Activated CD8-positive, alpha-beta memory T cell treated with anti-CD3 and anti-CD28 coated beads for 4 hours (primary cell): Measurements from ENCODE around the gene MAB21L4.
"Not testable (repeated sequence)": the region's sequence is repeated elsewhere in the genome, so short reads cannot be mapped to it uniquely, and the experiment has no call there.

ENCODE experiments used
- DNase-seq, 2 donors: peaks; one replicate each; pipeline ENCODE4 v3.0.0-alpha.2; 2020; ENCODE audit warnings: low read depth in 2 of 2

MAB21L4 gene

GRCh38 chr2:240858871-240859270, 37.1 kb downstream of the MAB21L4 start:
- no peak for DNase-seq

GRCh38 chr2:240858321-240858720, 37.6 kb downstream of the MAB21L4 start:
- DNase-seq: no peak

GRCh38 chr2:240857039-240858008, 38.6 kb downstream of the MAB21L4 start:
- DNase-seq: no peak

- DNase-seq: no peak
These were observed 39.6 kb downstream of the MAB21L4 start for GRCh38 chr2:240856151-240856980.

- DNase-seq: no peak
These were observed 40.3 kb downstream of the MAB21L4 start for GRCh38 chr2:240855670-240856069.

- DNase-seq: no peak
These were observed 43.2 kb downstream of the MAB21L4 start for GRCh38 chr2:240852671-240853314.

- peak; percentile 56 to 58 for DNase-seq
These were observed 44.6 kb downstream of the MAB21L4 start for GRCh38 chr2:240851078-240851991.

GRCh38 chr2:240850756-240851077, 45.2 kb downstream of the MAB21L4 start:
- no peak for DNase-seq

- DNase-seq: no peak
These were observed 45.9 kb downstream of the MAB21L4 start for GRCh38 chr2:240850026-240850425.

- no peak for DNase-seq
These were observed 46.9 kb downstream of the MAB21L4 start for GRCh38 chr2:240848900-240849680.

GRCh38 chr2:240847817-240848216, 48.1 kb downstream of the MAB21L4 start:
- DNase-seq: no peak

- DNase-seq: no peak
These were observed 48.9 kb downstream of the MAB21L4 start for GRCh38 chr2:240846873-240847595.

- not testable (repeated sequence) for DNase-seq
These were observed 49.6 kb downstream of the MAB21L4 start for GRCh38 chr2:240846309-240846708.

GRCh38 chr2:240840435-240841060, 55.4 kb downstream of the MAB21L4 start:
- DNase-seq: no peak

GRCh38 chr2:240839152-240840143, 56.5 kb downstream of the MAB21L4 start:
- DNase-seq: no peak

GRCh38 chr2:240837621-240838020, 58.3 kb downstream of the MAB21L4 start:
- DNase-seq: no peak

GRCh38 chr2:240836781-240837467, 59.0 kb downstream of the MAB21L4 start:
- DNase-seq: no peak
